Upper lobe of left lung (tissue), 4 donors: ENCODE measurements around the gene ARHGEF17.

Source experiments
- POLR2A ChIP-seq, 4 donors: fragments of 450-650 bp; IDR thresholded peaks; one replicate each; pipeline ENCODE4 v1.5.1; 2016 to 2017; ENCODE audit warnings: antibody characterized with exemption in 4 of 4, mild to moderate bottlenecking in 2 of 4
- POLR2AphosphoS5 ChIP-seq, 2 donors: sonication (generic); formaldehyde crosslinking; IDR thresholded peaks; one replicate each; pipeline ENCODE4 v1.5.1; 2017; ENCODE audit warnings: antibody characterized with exemption in 2 of 2

GRCh38 chr11:73272680-73273038 lies 35.4 kb upstream of the ARHGEF17 start:
- no peak for TF ChIP-seq POLR2A (IDR thresholded peaks at IDR 0.05)
- TF ChIP-seq POLR2AphosphoS5 (IDR thresholded peaks at IDR 0.05), result no peak
